ENCODE measurements around the gene RAB14.

RAB14 gene

DNA sequence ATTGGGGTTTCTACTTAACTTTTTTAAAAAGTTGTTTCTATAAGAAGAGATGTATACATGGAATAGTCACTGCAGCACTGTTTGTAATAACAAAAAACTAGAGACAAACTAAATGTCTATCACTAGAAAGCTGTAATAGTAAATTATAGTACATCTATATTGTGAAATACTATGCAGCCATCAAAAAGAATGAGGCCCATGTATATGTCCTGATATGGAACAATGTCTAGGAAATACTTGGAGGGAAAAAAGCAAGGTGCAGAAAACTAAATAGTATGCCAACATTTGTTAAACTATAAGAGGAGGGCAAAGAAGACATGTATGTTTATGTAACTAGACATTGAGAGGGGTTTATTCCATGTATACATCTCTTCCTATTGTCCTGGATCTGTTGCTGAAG lies 2.9 kb upstream of the RAB14 start:
- Histone ChIP-seq H3K4me3 (replicated peaks; ENCODE audit: insufficient read depth, low read length) (no peak overlapping the region), H3K27ac (replicated peaks) (no peak overlapping the region), H3K27me3 (ENCODE audit: insufficient read depth, poor library complexity, severe bottlenecking) (no peaks in the 10 kb centered on the region)
- no peak for DNase-seq (ENCODE audit: low read depth in 1 of 2, low spot score in 1 of 2)
- TF ChIP-seq, protein P1, sequence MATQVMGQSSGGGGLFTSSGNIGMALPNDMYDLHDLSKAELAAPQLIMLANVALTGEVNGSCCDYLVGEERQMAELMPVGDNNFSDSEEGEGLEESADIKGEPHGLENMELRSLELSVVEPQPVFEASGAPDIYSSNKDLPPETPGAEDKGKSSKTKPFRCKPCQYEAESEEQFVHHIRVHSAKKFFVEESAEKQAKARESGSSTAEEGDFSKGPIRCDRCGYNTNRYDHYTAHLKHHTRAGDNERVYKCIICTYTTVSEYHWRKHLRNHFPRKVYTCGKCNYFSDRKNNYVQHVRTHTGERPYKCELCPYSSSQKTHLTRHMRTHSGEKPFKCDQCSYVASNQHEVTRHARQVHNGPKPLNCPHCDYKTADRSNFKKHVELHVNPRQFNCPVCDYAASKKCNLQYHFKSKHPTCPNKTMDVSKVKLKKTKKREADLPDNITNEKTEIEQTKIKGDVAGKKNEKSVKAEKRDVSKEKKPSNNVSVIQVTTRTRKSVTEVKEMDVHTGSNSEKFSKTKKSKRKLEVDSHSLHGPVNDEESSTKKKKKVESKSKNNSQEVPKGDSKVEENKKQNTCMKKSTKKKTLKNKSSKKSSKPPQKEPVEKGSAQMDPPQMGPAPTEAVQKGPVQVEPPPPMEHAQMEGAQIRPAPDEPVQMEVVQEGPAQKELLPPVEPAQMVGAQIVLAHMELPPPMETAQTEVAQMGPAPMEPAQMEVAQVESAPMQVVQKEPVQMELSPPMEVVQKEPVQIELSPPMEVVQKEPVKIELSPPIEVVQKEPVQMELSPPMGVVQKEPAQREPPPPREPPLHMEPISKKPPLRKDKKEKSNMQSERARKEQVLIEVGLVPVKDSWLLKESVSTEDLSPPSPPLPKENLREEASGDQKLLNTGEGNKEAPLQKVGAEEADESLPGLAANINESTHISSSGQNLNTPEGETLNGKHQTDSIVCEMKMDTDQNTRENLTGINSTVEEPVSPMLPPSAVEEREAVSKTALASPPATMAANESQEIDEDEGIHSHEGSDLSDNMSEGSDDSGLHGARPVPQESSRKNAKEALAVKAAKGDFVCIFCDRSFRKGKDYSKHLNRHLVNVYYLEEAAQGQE (IDR thresholded peaks at IDR 0.05; ENCODE audit: insufficient replicate concordance, low read depth): no peak
- TF ChIP-seq POLR2AphosphoS5 (IDR thresholded peaks at IDR 0.05; ENCODE audit: low read depth): no peak
- TF ChIP-seq SPI1 (IDR thresholded peaks at IDR 0.05; ENCODE audit: borderline replicate concordance, low read depth): no peak
- TF ChIP-seq, protein P2, sequence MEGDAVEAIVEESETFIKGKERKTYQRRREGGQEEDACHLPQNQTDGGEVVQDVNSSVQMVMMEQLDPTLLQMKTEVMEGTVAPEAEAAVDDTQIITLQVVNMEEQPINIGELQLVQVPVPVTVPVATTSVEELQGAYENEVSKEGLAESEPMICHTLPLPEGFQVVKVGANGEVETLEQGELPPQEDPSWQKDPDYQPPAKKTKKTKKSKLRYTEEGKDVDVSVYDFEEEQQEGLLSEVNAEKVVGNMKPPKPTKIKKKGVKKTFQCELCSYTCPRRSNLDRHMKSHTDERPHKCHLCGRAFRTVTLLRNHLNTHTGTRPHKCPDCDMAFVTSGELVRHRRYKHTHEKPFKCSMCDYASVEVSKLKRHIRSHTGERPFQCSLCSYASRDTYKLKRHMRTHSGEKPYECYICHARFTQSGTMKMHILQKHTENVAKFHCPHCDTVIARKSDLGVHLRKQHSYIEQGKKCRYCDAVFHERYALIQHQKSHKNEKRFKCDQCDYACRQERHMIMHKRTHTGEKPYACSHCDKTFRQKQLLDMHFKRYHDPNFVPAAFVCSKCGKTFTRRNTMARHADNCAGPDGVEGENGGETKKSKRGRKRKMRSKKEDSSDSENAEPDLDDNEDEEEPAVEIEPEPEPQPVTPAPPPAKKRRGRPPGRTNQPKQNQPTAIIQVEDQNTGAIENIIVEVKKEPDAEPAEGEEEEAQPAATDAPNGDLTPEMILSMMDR (IDR thresholded peaks at IDR 0.05; ENCODE audit: insufficient read depth, low read length): no peak
- no peak for TF ChIP-seq GABPA (IDR thresholded peaks at IDR 0.05; ENCODE audit: low read depth)

DNA sequence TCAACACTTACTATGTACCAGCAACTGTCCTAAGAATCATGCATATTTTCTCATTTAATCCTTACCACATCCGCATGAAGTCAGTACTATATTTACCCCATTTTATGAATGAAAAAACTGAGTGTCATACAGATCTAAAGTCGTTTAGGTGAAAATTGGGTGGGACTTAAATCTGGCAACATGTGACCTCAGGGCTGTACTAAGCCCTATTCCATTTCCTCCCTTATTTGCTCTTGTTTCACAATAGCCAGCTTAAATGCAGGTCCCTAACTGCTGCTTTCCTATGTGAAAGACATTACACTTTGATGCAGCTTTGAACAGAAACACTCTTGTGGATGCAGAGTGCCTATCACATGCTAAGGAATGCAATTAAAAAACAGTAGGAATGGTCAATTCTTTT lies 2.5 kb upstream of the RAB14 start:
- Histone ChIP-seq H3K4me3 (replicated peaks; ENCODE audit: insufficient read depth, low read length) (no peak overlapping the region), H3K27me3 (ENCODE audit: insufficient read depth, poor library complexity, severe bottlenecking) (no peaks in the 10 kb centered on the region), H3K27ac (replicated peaks) (no peak overlapping the region)
- DNase-seq (ENCODE audit: low read depth in 1 of 2, low spot score in 1 of 2): no peak
- TF ChIP-seq GABPA (IDR thresholded peaks at IDR 0.05; ENCODE audit: low read depth) (no peak), SPI1 (IDR thresholded peaks at IDR 0.05; ENCODE audit: borderline replicate concordance, low read depth) (peak; percentile 4; the same call in 1 of the 2 replicates)

DNA sequence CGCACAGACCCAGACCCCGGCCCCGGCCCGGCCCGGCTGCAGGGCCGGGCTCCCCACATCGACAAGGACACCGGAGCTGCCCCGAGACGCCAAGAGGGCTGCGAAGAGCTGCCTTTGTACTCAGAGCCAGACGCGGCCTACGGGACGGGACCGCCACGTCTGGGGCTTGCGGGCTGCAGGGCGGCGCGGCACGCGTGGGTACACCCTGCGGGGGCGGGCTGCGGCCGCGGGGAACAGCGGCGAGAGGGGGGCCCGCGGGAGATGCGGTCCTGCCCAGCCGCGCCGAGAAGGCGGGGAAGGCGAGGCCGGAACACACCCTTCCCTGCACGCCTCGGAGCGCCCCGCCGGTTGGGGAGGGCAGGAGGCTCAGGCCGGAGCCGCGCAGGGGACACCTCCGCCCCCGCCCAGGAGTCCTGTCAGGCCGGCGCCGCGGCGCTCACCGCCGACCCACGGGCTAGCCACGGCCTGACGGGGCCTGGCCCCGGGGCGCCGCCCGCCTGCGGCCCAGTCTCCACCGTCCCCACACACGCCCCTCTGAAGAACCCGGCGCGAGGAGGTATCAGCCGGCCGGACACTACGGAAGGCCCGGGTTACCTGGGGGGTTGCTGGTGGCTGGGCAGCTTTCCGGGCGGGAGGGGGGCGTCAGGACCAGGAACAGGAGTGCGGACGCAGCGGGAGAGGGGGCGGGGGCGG lies 478 bp downstream of the RAB14 start:
- DNase-seq (ENCODE audit: low read depth in 1 of 2, low spot score in 1 of 2): no peak
- Histone ChIP-seq H3K27me3 (ENCODE audit: insufficient read depth, poor library complexity, severe bottlenecking) (no peaks in the 10 kb centered on the region), H3K4me3 (replicated peaks; ENCODE audit: insufficient read depth, low read length) (peak overlapping the region; percentile 87), H3K27ac (replicated peaks) (peak overlapping the region; percentile 89)
- no peak for TF ChIP-seq SPI1 (IDR thresholded peaks at IDR 0.05; ENCODE audit: borderline replicate concordance, low read depth)
- TF ChIP-seq GABPA (IDR thresholded peaks at IDR 0.05; ENCODE audit: low read depth): no peak
- TF ChIP-seq, protein P2 (IDR thresholded peaks at IDR 0.05; ENCODE audit: insufficient read depth, low read length): no peak
- TF ChIP-seq POLR2AphosphoS5 (IDR thresholded peaks at IDR 0.05; ENCODE audit: low read depth): no peak
- TF ChIP-seq, protein P1 (IDR thresholded peaks at IDR 0.05; ENCODE audit: insufficient replicate concordance, low read depth): no peak

DNA sequence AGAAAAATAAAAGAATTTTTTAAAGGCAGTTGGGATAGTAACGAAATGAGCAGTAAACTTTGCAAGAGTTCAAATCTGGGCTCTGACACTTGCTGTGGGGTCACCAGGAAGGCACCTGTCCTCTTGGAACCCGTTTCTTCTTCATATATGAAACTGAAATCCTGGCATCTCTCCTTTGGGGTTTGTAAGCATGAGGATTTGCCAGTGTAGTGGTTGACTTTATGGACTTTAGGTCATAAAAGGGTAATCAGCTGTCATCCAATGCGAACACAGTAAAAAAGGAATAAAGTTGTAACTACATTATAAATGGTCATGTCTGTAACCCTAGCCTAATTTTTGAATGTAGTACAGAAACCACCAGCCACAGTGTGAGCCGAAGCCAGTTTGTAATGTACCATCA lies 1.3 kb downstream of the RAB14 start:
- no peak for DNase-seq (ENCODE audit: low read depth in 1 of 2, low spot score in 1 of 2)
- H3K27ac ChIP-seq (replicated peaks): peak overlapping the region; percentile 89
- TF ChIP-seq, protein P2 (IDR thresholded peaks at IDR 0.05; ENCODE audit: insufficient read depth, low read length): no peak
- no peak for TF ChIP-seq GABPA (IDR thresholded peaks at IDR 0.05; ENCODE audit: low read depth)
- TF ChIP-seq SPI1 (IDR thresholded peaks at IDR 0.05; ENCODE audit: borderline replicate concordance, low read depth): no peak
- TF ChIP-seq, protein P1 (IDR thresholded peaks at IDR 0.05; ENCODE audit: insufficient replicate concordance, low read depth): no peak
- no peak for TF ChIP-seq POLR2AphosphoS5 (IDR thresholded peaks at IDR 0.05; ENCODE audit: low read depth)

More for the DNA sequence above, 1.3 kb downstream of the RAB14 start:
- peak overlapping the region; percentile 87 for H3K4me3 ChIP-seq (replicated peaks; ENCODE audit: insufficient read depth, low read length)
- H3K27me3 ChIP-seq (ENCODE audit: insufficient read depth, poor library complexity, severe bottlenecking): no peaks in the 10 kb centered on the region

Data from HL-60 (cell line).